ENCODE results near the gene CDC42SE1. TPM values are rescaled to one million over a fixed set of nuclear protein-coding genes. Genes with fewer than 3 reads are reported as not detected.

CDC42SE1 gene
- total RNA-seq, 4 donors from 2014 or later, result 48.6 to 87.5 (median 58.6) TPM

GRCh38 chr1:151006327-151007052 is 52.9 kb downstream of the CDC42SE1 start, which contains the start of gene MINDY1:
Gene MINDY1, minus strand, starts transcription at chr1:151006902. Its CDS starts 4,285 bp downstream, at chr1:151002617.
- Histone ChIP-seq H3K36me3 (peaks cover 0 to 15% (median 0%) of the 10 kb centered on the region in 3 donors), H3K4me1 (peaks cover 0 to 74% (median 14%) of the 10 kb centered on the region in 4 donors), H3K27me3 (no peaks in the 10 kb centered on the region), H3K9me3 (no peaks in the 10 kb centered on the region), H3K4me3 (peak within 1 kb of the TSS; percentile 53 to 78 (median 61)), H3K27ac (peak within 1 kb of the TSS; percentile 78 to 94 (median 85))
- TF ChIP-seq CTCF (IDR thresholded peaks at IDR 0.05), result peak in 4 of 6 experiments; percentile 20 to 58 (median 53)
- TF ChIP-seq POLR2A (IDR thresholded peaks at IDR 0.05), result peak; percentile 61 to 79
- DNase-seq, result peak; percentile 58 to 86 (median 78)

- Histone ChIP-seq H3K27ac (peak overlapping the region; percentile 78 to 94 (median 85)), H3K27me3 (no peaks in the 10 kb centered on the region), H3K36me3 (peaks cover 0 to 21% (median 0%) of the 10 kb centered on the region in 3 donors), H3K9me3 (no peaks in the 10 kb centered on the region), H3K4me1 (peaks cover 0 to 68% (median 14%) of the 10 kb centered on the region in 4 donors), H3K4me3 (peak overlapping the region; percentile 49 to 63 (median 56))
- TF ChIP-seq POLR2A (IDR thresholded peaks at IDR 0.05) (no peak), CTCF (IDR thresholded peaks at IDR 0.05) (no peak)
- no peak for DNase-seq
These were observed 53.6 kb downstream of the CDC42SE1 start for GRCh38 chr1:151005729-151006319.

- H3K4me3 ChIP-seq, result peak overlapping the region in 1 of 4 donors; percentile 59
- no peak for TF ChIP-seq POLR2A (IDR thresholded peaks at IDR 0.05)
- no peak for TF ChIP-seq CTCF (IDR thresholded peaks at IDR 0.05)
- no peaks in the 10 kb centered on the region for H3K9me3 ChIP-seq
- H3K27ac ChIP-seq, result no peak overlapping the region
- H3K27me3 ChIP-seq, result no peaks in the 10 kb centered on the region
- peaks cover 0 to 48% (median 7%) of the 10 kb centered on the region in 4 donors for H3K4me1 ChIP-seq
- H3K36me3 ChIP-seq, result peaks cover 0 to 45% (median 0%) of the 10 kb centered on the region in 3 donors
- no peak for DNase-seq
These were observed 56.2 kb downstream of the CDC42SE1 start for GRCh38 chr1:151003180-151003579.

GRCh38 chr1:151002611-151003010 is 56.8 kb downstream of the CDC42SE1 start:
- H3K27me3 ChIP-seq, result no peaks in the 10 kb centered on the region
- no peaks in the 10 kb centered on the region for H3K9me3 ChIP-seq
- H3K4me1 ChIP-seq, result peaks cover 0 to 44% (median 5%) of the 10 kb centered on the region in 4 donors
- H3K36me3 ChIP-seq, result peaks cover 0 to 51% (median 0%) of the 10 kb centered on the region in 3 donors
- TF ChIP-seq POLR2A (IDR thresholded peaks at IDR 0.05), result no peak
- TF ChIP-seq CTCF (IDR thresholded peaks at IDR 0.05), result no peak
- no peak overlapping the region for H3K4me3 ChIP-seq
- no peak for DNase-seq
- no peak overlapping the region for H3K27ac ChIP-seq

GRCh38 chr1:151002051-151002450 is 57.4 kb downstream of the CDC42SE1 start:
- H3K36me3 ChIP-seq, result peaks cover 0 to 57% (median 0%) of the 10 kb centered on the region in 3 donors
- H3K27ac ChIP-seq, result no peak overlapping the region
- no peak for TF ChIP-seq POLR2A (IDR thresholded peaks at IDR 0.05)
- no peak for TF ChIP-seq CTCF (IDR thresholded peaks at IDR 0.05)

More at GRCh38 chr1:151002051-151002450, 57.4 kb downstream of the CDC42SE1 start:
- H3K27me3 ChIP-seq, result no peaks in the 10 kb centered on the region
- no peak overlapping the region for H3K4me3 ChIP-seq
- DNase-seq, result no peak
- H3K9me3 ChIP-seq, result no peaks in the 10 kb centered on the region
- peaks cover 0 to 38% (median 3%) of the 10 kb centered on the region in 4 donors for H3K4me1 ChIP-seq
